ENCODE data around the gene CD34. TPM values are rescaled to one million over a fixed set of nuclear protein-coding genes. Genes with fewer than 3 reads are reported as not detected.

The CD34 gene
- polyA plus RNA-seq, 12 donors = 50.0 to 272 (median 173) TPM

DNA sequence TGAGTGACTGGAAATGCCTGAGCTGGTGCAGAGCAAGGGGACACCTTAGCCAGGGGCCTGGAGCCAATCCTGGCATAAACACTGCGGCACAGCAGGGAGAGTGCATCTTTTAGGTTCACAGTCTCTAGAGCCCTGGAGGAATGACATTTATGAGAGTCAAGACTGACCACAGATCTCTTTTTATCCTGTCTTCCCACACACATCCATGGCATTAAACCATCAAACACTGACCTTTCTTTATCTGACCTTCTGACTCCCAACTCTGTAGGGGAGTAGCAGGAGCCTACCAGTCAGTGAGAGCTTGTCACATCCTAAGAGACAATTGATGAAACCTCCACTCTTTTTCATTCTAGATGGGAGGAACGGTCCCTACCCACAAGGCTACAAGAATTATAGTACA is 7.9 kb downstream of the CD34 start:
- DNase-seq = no peak

- no peak for DNase-seq
Observed at GRCh38 chr1:207902566-207902965, 8.4 kb downstream of the CD34 start.

DNA sequence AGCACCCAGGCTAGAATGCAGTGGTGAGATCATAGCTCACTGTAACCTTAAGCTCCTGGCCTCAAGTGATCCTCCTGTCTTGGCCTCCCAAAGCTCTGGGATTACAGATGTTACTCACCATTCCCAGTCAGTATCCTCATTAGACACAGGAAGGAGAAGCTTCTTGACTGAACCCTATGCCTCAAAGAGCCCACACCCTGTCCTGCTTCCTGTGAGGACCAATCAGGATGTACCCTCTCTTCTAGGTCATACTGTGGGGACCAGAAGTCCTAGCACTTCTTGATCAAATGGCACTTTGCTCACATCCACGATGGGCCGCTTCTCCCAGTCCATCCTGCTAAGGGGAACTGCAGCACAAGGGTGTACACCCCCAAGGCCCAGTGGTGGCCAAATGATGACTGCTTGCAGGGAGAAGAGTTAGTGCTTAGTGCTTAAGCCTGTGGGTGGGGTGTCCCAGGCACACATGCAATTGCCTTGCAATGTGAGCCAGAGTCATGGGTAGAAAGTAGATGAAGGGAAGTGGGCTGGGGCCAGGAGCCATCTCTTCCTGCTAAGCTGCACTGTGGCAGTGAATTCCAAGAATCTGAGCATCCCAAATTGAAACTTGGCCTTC is 9.8 kb downstream of the CD34 start:
- DNase-seq = no peak

- DNase-seq = no peak
Observed at GRCh38 chr1:207898836-207899235, 12.1 kb downstream of the CD34 start.

DNA sequence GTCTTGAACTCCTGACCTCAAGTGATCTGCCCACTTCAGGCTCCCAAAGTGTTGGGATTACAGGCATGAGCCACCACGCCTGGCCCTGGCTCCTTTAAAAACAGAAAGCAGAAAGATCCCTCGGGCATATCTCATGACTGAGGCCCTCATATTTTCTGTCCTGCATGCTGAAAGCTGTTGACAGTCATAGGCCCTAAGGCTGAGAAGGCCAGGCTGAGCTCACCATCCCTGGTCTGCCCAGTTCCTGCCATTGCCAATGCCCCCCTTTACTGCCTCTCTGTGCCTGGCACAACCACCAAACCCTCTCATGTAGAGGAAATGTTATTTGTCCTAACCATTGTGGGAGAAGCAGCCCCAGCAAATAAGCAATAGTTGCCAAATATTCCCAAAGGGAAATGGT is 12.7 kb downstream of the CD34 start:
- no peak for DNase-seq

DNA sequence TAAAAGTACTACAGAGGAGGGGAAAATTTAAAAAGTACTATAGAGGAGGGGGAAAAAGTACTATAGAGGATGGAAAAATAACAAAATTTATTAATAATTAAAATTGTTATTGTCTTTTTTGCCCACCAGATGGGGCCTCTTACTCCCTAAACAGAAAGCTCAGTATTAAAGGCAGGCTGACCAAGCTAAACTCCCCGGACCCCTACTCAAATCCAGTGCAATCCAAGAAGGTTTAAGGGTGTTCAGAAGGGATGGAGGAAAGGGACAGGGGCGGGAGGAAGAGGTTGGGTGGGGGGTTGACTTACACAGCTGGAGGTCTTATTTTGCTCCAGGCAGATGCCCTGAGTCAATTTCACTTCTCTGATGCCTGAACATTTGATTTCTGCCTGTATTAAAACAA is 13.7 kb downstream of the CD34 start:
- no peak for DNase-seq

DNA sequence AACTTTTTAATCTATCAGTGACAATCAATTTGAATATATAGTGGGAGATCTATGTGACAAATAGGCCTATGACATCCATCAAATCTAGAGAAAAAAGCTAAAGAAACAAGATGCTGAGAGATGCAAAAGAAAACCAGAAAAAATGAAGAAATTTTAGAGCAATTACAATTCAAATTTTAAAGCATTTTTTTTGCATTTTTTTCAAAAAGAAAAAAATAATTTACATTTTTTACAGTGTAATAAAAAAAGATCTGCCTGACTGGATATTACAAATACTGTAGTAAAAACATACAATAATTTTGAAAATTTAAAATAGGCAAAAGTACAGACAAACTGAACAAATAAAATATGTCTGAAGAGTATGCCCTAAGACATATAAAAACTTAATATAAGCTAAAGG is 14.4 kb downstream of the CD34 start:
- DNase-seq = no peak

GRCh38 chr1:207894704-207895103 is 16.2 kb downstream of the CD34 start:
- DNase-seq = no peak

DNA sequence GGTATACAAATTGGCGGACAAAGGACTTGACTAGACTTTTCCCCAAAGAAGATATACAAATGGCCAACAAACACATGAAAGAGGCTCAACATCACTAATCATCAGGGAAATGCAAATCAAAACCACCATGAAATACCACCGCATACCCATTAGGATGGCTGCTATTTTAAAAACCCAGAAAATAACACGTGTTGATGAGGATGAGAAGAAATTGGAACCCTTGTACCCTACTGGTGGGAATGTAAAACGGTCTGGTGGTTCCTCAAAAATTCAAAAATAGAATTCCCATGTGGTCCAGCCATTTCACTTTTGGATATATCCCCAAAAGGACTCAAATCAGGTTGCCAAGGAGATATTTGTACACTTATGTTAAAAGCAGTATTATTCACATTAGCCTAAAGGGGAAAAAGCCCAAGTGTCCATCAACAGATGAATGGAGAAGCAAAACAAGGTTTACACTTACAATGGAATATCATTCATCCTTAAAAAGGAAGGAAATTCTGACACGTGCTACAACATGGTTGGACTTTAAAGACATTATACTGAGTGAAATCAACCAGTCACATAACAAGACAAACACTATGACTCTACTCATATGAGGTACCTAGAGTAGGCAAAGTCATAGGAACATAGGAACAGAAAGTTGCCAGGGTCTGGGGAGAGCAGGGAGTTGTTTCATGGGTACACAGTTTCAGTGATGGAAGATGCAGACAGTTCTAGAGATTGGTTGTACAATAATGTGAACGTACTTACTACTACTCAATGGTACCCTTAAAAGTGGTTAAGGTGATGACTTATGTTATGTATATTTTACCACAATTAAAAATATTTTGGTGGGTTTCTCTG is 17.0 kb downstream of the CD34 start:
- no peak for DNase-seq

DNA sequence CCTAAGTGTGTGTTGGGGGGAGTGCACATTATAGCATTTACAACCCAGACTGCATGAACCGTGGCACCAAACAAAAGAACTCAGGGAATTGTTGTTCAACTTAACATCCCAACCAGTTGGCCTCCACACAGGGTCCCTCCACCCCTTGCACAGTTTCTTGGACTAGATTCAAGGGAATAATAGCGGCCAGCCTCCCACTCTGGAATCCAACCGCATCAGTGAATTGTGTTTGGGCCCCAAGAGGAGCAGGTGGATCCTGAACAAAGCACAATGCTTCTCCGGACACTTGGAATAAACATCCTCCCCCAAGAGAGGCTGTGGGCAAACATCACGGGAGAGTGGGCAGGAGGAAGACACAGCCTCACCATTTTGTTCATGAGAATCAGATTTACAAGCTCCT is 18.2 kb downstream of the CD34 start:
- DNase-seq = no peak

DNA sequence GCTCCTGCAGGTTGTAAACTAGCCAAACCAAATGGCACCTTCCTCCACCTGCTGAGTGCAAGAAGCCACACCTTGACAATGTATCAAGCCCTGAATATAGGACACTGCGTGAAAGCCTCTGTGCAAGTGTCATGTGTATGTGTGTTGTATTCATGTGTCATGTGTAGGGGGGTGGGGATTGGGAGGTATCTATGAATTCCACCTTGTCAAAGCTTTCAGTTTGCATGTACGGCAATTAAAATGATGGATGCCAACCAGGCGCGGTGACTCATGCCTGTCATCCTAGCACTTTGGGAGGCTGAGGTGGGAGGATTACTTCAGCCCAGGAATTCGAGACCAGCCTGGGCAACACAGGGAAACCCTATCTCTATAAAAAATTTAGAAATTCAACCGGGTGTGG is 19.8 kb downstream of the CD34 start:
- DNase-seq = no peak

GRCh38 chr1:207890136-207890738 is 20.7 kb downstream of the CD34 start:
- peak; percentile 68 for DNase-seq

GRCh38 chr1:207888652-207889051 is 22.3 kb downstream of the CD34 start:
- no peak for DNase-seq

- no peak for DNase-seq
Observed at GRCh38 chr1:207887542-207888201, 23.3 kb downstream of the CD34 start.

DNA sequence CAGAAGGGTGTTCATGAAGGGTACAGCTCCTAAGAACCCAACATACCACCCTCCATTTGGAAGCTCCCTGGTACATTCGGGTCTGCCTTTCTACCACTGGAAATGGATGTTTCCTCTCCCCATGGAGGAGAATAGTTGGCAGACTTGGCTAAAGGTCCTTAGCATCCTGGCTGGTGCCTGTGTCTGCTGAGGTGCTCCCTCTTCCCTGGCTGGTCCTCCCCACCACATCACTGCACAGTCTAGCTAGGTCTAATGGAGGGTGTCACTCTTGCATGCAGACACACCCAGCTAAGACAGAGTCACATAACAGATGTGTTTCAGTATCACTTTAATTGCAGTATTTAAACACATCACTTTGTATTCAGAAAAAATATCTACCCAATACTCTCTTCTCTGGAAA is 24.7 kb downstream of the CD34 start:
- no peak for DNase-seq

DNA sequence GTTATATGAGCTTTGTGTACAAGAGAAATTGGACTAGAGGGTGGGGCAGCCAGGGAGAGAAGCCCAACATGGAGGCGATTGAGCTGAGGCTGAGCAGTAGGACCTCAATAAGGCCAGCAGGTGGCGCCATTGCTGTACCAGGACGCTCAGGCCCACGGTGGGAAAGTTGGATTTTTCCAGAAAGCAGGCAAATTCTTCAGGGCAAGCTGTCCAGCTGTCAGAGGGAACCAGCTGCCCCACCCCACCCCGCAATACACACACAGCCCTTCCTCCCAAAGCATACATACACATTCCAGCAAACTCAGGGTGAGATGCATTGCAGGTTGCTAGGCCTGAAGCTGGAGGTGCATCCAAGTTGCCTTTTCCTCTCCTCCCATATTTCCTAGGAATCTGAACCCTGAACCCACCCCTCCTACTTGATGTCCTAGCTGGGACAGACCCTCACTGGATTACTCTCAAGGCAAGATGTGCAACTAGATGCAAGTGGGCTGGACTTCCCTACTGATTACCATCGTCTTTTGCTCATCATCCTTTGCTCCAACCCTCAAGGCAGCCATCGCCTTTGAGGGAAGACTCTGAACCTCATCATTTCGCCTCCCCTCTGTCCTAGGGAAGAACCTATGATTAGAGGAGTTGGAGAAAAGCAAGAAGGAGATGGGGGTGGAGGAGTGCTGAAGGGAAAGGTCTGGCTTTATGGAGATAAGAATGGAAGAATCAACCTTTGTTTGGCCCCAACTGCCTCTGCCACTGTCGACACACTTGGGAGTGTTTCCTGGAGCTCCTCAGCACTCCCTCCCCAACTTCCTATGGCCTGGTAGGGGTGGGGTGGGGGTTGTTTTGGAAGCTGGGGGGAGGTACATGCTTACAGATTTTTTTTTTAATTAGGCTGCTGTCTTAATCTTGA is 25.5 kb downstream of the CD34 start:
- DNase-seq = peak; percentile 93

GRCh38 chr1:207884266-207885029 is 26.5 kb downstream of the CD34 start:
- DNase-seq = no peak

DNA sequence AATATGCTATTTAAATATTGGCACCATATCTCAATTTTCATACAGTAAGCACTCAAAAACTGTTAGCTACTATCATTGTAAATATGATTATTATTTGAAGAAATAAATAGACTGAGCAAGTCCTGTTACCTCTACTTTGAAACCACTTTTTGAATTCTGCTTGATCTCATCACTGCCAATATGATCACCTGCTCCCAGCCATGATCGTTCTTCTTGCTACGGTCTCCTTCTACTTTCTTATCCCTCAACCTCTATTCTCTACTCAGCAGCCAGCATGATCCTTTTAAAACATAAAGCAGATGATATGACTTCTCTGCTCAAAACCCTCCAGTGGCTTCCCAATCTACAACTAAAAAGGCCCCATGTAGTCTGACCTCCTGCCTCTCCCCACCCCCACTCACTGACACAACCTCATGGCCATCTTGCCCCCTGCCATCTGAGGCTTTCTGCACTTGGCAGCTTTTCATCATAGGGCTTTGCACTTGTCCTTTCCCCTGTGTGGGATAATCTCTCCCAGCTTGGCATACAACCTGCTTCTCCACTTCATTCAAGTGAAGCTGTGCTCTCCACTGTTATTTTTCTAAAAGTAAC is 27.2 kb downstream of the CD34 start:
- DNase-seq = no peak

GRCh38 chr1:207883104-207883651 is 27.7 kb downstream of the CD34 start:
- no peak for DNase-seq

GRCh38 chr1:207882692-207883091 is 28.2 kb downstream of the CD34 start:
- no peak for DNase-seq
